Measurements from ENCODE around the gene PRM1.
"Not testable (repeated sequence)": the region's sequence is repeated elsewhere in the genome, so short reads cannot be mapped to it uniquely, and the experiment has no call there.

Gene PRM1

GRCh38 chr16:11296706-11297491 lies 15.8 kb upstream of the PRM1 start:
- DNase-seq = no peak

GRCh38 chr16:11296351-11296705 lies 15.2 kb upstream of the PRM1 start:
- no peak for DNase-seq

GRCh38 chr16:11295672-11296071 lies 14.5 kb upstream of the PRM1 start:
- no peak for DNase-seq

- DNase-seq = no peak
Measured at GRCh38 chr16:11292076-11292748, 11.1 kb upstream of the PRM1 start.

- DNase-seq = no peak
Measured at GRCh38 chr16:11291091-11291703, 10.1 kb upstream of the PRM1 start.

- DNase-seq = no peak
Measured at GRCh38 chr16:11290102-11290893, 9.2 kb upstream of the PRM1 start.

- not testable (repeated sequence) for DNase-seq
Measured at GRCh38 chr16:11289696-11290095, 8.6 kb upstream of the PRM1 start.

- DNase-seq = no peak
Measured at GRCh38 chr16:11289202-11289601, 8.1 kb upstream of the PRM1 start.

- DNase-seq = no peak
Measured at GRCh38 chr16:11285842-11286241, 4.7 kb upstream of the PRM1 start.

GRCh38 chr16:11283820-11284248 lies 2.7 kb upstream of the PRM1 start:
- DNase-seq = no peak

GRCh38 chr16:11278681-11279628 lies 2.2 kb downstream of the PRM1 start:
- DNase-seq = no peak

GRCh38 chr16:11277607-11278337 lies 3.4 kb downstream of the PRM1 start:
- DNase-seq = no peak

GRCh38 chr16:11276896-11277593 lies 4.1 kb downstream of the PRM1 start:
- DNase-seq = no peak

GRCh38 chr16:11276143-11276895 lies 4.8 kb downstream of the PRM1 start, which contains the start of gene PRM2:
PRM2 (minus strand) TSS chr16:11276480; CDS start chr16:11276370, 110 bp downstream.
- DNase-seq = no peak

- no peak for DNase-seq
Measured at GRCh38 chr16:11274964-11275363, 6.2 kb downstream of the PRM1 start.

- DNase-seq = no peak
Measured at GRCh38 chr16:11273721-11274324, 7.3 kb downstream of the PRM1 start.

- no peak for DNase-seq
Measured at GRCh38 chr16:11272921-11273720, 8.0 kb downstream of the PRM1 start, which contains the start of gene PRM3. PRM3 (minus strand) TSS chr16:11273629; CDS start chr16:11273595, 34 bp downstream.

- no peak for DNase-seq
Measured at GRCh38 chr16:11272484-11272883, 8.6 kb downstream of the PRM1 start.
